C4-2B (cell line): ENCODE data around the gene TNRC18.
"Not testable (repeated sequence)": the region's sequence is repeated elsewhere in the genome, so short reads cannot be mapped to it uniquely, and the experiment has no call there.

Experiments
- ZFX ChIP-seq: fragments of 450-650 bp; IDR thresholded peaks from 2 replicates; pipeline ENCODE4 v1.6.1; 2017
- TF ChIP-seq, protein P1 (sequence below): fragments of 450-650 bp; conservative IDR thresholded peaks from 2 replicates; pipeline ENCODE4 v1.5.1; 2017; ENCODE audit warnings: mild to moderate bottlenecking

DNA sequence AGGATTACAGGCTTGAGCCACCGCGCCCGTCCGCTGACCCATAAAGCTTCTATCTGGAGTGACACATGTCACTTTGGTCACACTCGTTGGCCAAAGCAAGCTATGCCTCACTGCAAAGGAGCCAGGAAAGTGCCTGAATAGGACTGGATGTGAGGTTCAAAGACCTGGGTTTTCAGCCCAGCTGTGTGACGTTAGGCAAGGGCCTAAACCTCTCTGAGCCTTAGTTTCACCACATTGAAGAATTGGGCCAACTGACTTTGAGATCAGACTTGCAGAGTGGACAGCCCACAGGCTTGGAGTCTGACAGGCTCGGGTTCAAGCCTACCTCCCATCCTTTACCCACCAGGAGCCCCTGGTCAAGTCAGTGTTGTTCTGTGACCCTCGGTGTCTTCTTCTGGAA lies 135.1 kb downstream of the TNRC18 start:
- TF ChIP-seq, protein P1, sequence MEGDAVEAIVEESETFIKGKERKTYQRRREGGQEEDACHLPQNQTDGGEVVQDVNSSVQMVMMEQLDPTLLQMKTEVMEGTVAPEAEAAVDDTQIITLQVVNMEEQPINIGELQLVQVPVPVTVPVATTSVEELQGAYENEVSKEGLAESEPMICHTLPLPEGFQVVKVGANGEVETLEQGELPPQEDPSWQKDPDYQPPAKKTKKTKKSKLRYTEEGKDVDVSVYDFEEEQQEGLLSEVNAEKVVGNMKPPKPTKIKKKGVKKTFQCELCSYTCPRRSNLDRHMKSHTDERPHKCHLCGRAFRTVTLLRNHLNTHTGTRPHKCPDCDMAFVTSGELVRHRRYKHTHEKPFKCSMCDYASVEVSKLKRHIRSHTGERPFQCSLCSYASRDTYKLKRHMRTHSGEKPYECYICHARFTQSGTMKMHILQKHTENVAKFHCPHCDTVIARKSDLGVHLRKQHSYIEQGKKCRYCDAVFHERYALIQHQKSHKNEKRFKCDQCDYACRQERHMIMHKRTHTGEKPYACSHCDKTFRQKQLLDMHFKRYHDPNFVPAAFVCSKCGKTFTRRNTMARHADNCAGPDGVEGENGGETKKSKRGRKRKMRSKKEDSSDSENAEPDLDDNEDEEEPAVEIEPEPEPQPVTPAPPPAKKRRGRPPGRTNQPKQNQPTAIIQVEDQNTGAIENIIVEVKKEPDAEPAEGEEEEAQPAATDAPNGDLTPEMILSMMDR, result not testable (repeated sequence)
- TF ChIP-seq ZFX, result not testable (repeated sequence)
